Raji (cell line): ENCODE measurements around the gene PCCA.

Experiments used
- POLR2A ChIP-seq: IDR thresholded peaks from 2 replicates; pipeline ENCODE4 v1.6.1; 2011; ENCODE audit warnings: low read depth, low read length, control low read depth; ENCODE audit not compliant: insufficient read depth

PCCA gene

GRCh38 chr13:100428986-100429385 is 340.1 kb downstream of the PCCA start:
- TF ChIP-seq POLR2A: no peak

- TF ChIP-seq POLR2A: no peak
Observed at GRCh38 chr13:100432611-100433010, 343.7 kb downstream of the PCCA start.

- TF ChIP-seq POLR2A: no peak
Observed at GRCh38 chr13:100433475-100433874, 344.6 kb downstream of the PCCA start.

GRCh38 chr13:100434010-100434763 is 345.3 kb downstream of the PCCA start:
- TF ChIP-seq POLR2A: no peak

- no peak for TF ChIP-seq POLR2A
Observed at GRCh38 chr13:100436099-100436498, 347.2 kb downstream of the PCCA start.

GRCh38 chr13:100438059-100438788 is 349.3 kb downstream of the PCCA start:
- no peak for TF ChIP-seq POLR2A

GRCh38 chr13:100439247-100439970 is 350.5 kb downstream of the PCCA start:
- TF ChIP-seq POLR2A: no peak

- no peak for TF ChIP-seq POLR2A
Observed at GRCh38 chr13:100440751-100441425, 352.0 kb downstream of the PCCA start.

- TF ChIP-seq POLR2A: no peak
Observed at GRCh38 chr13:100442095-100442832, 353.4 kb downstream of the PCCA start.

- TF ChIP-seq POLR2A: no peak
Observed at GRCh38 chr13:100443278-100443997, 354.5 kb downstream of the PCCA start.

GRCh38 chr13:100443998-100444328 is 355.1 kb downstream of the PCCA start:
- TF ChIP-seq POLR2A: no peak

GRCh38 chr13:100447831-100448230 is 358.9 kb downstream of the PCCA start:
- no peak for TF ChIP-seq POLR2A

- TF ChIP-seq POLR2A: no peak
Observed at GRCh38 chr13:100451923-100452322, 363.0 kb downstream of the PCCA start.

- TF ChIP-seq POLR2A: no peak
Observed at GRCh38 chr13:100454876-100455275, 366.0 kb downstream of the PCCA start.
